Lung (tissue), 12 donors: ENCODE measurements around the gene BTBD16. TPM values are rescaled to one million over a fixed set of nuclear protein-coding genes. Genes with fewer than 3 reads are reported as not detected.

ENCODE experiments used
- ATAC-seq: fragments of 200-7000 bp; cut with Tn5 transposase; one replicate; pipeline ENCODE4 v1.9.1; 2020; ENCODE audit warnings: moderate number of reproducible peaks; ENCODE audit not compliant: insufficient read depth, low FRiP score
- DNase-seq, 3 donors: peaks; one replicate each; pipeline ENCODE4 v3.0.0-alpha.2; 2013 to 2017
- H3K27ac ChIP-seq, 2 donors: one replicate each; pipeline ENCODE4 v1.5.1; 2013; ENCODE audit warnings: mild to moderate bottlenecking in 2 of 2, moderate library complexity in 2 of 2, control low read depth in 1 of 2, inconsistent platforms in 1 of 2, low read depth in 1 of 2, low read length in 1 of 2
- H3K27me3 ChIP-seq, 3 donors: one replicate each; pipeline ENCODE4 v1.5.1; 2013; ENCODE audit warnings: low read length in 2 of 3; ENCODE audit not compliant: control insufficient read depth in 3 of 3, insufficient read depth in 3 of 3
- H3K36me3 ChIP-seq, 4 donors: one replicate each; pipeline ENCODE4 v1.5.1; 2013; ENCODE audit warnings: low read length in 4 of 4, mild to moderate bottlenecking in 1 of 4, moderate library complexity in 1 of 4; ENCODE audit not compliant: control insufficient read depth in 4 of 4, insufficient read depth in 4 of 4
- H3K4me1 ChIP-seq, 5 donors: one replicate each; pipeline ENCODE4 v1.5.1; 2013; ENCODE audit warnings: low read length in 5 of 5, mild to moderate bottlenecking in 2 of 5, moderate library complexity in 1 of 5; ENCODE audit not compliant: control insufficient read depth in 5 of 5, insufficient read depth in 5 of 5
- H3K4me3 ChIP-seq: one replicate; pipeline ENCODE4 v1.5.1; 2013; ENCODE audit warnings: mild to moderate bottlenecking, control low read depth, moderate library complexity
- H3K9ac ChIP-seq, 2 donors: one replicate each; pipeline ENCODE4 v1.5.1; 2013; ENCODE audit warnings: low read length in 2 of 2, control low read depth in 1 of 2; ENCODE audit not compliant: insufficient read depth in 1 of 2
- H3K9me3 ChIP-seq, 4 donors: one replicate each; pipeline ENCODE4 v1.5.1; 2013; ENCODE audit warnings: low read length in 3 of 4, mild to moderate bottlenecking in 1 of 4, moderate library complexity in 1 of 4; ENCODE audit not compliant: control insufficient read depth in 4 of 4, insufficient read depth in 3 of 4
- WGBS, 2 donors: extraction: QIAGEN DNeasy Blood & Tissue Kit; methylation state at CpG; one replicate each; pipeline ENCODE4 v1.1.7; 2013; 5-methylcytosine and 5-hydroxymethylcytosine counted together
- polyA plus RNA-seq, 2 donors: library from polyadenylated mRNA; stranded (reverse); fragments of 200-250 nt; gene quantifications; one replicate each; pipeline ENCODE4 v1.2.1, GENCODE V29; 2013
- total RNA-seq, 2 donors: library from RNA; depleted of rRNA in 1 of 2; stranded (reverse); fragments of >200 nt in 1 of 2; gene quantifications; one replicate each; pipeline ENCODE4 v1.2.1, GENCODE V29; 2014 to 2021
- TF ChIP-seq, protein P1 (sequence below): IDR thresholded peaks from 2 replicates; pipeline ENCODE4 v1.5.1; 2012; ENCODE audit warnings: mild to moderate bottlenecking; ENCODE audit errors: control extremely low read depth, extremely low read depth
- donor health status: control.
- donor health status: control.
- donor health status: Bipolar disorder and iron deficiency.
- donor health status: healthy.
- donor health status: DM: yes; HTN: yes; CAD: no.

Gene BTBD16
- total and polyA plus RNA-seq, 4 donors = 0.03 to 0.73 (median 0.67) TPM; not detected in 1

GRCh38 chr10:122362031-122362592, 91.0 kb downstream of the BTBD16 start:
- Histone ChIP-seq H3K9me3 (peaks cover 0 to 2% (median under 1%) of the 10 kb centered on the region in 4 donors), H3K4me3 (no peak overlapping the region), H3K36me3 (no peaks in the 10 kb centered on the region), H3K9ac (no peak overlapping the region), H3K27me3 (no peaks in the 10 kb centered on the region), H3K27ac (no peak overlapping the region), H3K4me1 (no peaks in the 10 kb centered on the region)
- no peak for DNase-seq
- TF ChIP-seq, protein P1, sequence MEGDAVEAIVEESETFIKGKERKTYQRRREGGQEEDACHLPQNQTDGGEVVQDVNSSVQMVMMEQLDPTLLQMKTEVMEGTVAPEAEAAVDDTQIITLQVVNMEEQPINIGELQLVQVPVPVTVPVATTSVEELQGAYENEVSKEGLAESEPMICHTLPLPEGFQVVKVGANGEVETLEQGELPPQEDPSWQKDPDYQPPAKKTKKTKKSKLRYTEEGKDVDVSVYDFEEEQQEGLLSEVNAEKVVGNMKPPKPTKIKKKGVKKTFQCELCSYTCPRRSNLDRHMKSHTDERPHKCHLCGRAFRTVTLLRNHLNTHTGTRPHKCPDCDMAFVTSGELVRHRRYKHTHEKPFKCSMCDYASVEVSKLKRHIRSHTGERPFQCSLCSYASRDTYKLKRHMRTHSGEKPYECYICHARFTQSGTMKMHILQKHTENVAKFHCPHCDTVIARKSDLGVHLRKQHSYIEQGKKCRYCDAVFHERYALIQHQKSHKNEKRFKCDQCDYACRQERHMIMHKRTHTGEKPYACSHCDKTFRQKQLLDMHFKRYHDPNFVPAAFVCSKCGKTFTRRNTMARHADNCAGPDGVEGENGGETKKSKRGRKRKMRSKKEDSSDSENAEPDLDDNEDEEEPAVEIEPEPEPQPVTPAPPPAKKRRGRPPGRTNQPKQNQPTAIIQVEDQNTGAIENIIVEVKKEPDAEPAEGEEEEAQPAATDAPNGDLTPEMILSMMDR = no peak
- no peak for ATAC-seq
- WGBS, 2 donors = 85 to 91% methylated on average over 4 of the region's 4 CpGs

- Histone ChIP-seq H3K27ac (no peak overlapping the region), H3K27me3 (no peaks in the 10 kb centered on the region), H3K9me3 (peaks cover 0 to 2% (median under 1%) of the 10 kb centered on the region in 4 donors), H3K4me3 (no peak overlapping the region), H3K4me1 (no peaks in the 10 kb centered on the region), H3K36me3 (no peaks in the 10 kb centered on the region), H3K9ac (no peak overlapping the region)
- TF ChIP-seq, protein P1 = no peak
- DNase-seq (no peak), ATAC-seq (no peak)
- 43 to 45% methylated on average over 2 of the region's 2 CpGs for WGBS, 2 donors
These were observed 91.5 kb downstream of the BTBD16 start for GRCh38 chr10:122362621-122363020.

GRCh38 chr10:122363311-122363710, 92.2 kb downstream of the BTBD16 start:
- no peak overlapping the region for H3K27ac ChIP-seq
- H3K9me3 ChIP-seq = peaks cover 0 to 2% (median under 1%) of the 10 kb centered on the region in 4 donors
- peaks cover 0 to 3% (median 0%) of the 10 kb centered on the region in 5 donors for H3K4me1 ChIP-seq
- TF ChIP-seq, protein P1 = no peak
- H3K4me3 ChIP-seq = no peak overlapping the region
- DNase-seq = no peak
- no peaks in the 10 kb centered on the region for H3K27me3 ChIP-seq
- ATAC-seq = no peak
- no peak overlapping the region for H3K9ac ChIP-seq
- 89 to 93% methylated on average over 2 of the region's 2 CpGs for WGBS, 2 donors
- H3K36me3 ChIP-seq = no peaks in the 10 kb centered on the region
